Measurements from ENCODE around the gene GHDC.
"Not testable (repeated sequence)": the region's sequence is repeated elsewhere in the genome, so short reads cannot be mapped to it uniquely, and the experiment has no call there.

The GHDC gene

DNA sequence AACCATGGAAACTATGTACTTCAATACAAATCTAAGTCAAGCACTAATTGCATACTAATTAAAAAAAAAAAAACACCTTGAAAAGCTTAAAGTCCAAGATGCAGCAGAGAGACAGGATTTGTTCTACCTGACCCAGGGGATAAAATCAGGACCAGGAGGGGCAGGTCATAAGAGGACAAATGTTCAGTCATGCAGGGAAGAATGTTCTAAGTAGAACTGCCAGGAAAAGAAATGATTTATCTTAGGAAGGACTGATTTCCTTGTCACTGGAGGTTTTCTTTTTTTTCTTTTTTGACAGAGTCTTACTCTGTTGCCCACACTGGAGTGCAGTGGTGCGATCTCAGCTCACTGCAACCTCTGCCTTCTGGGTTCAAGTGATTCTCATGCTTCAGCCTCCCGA is 9.1 kb upstream of the GHDC start:
- no peak for DNase-seq (ENCODE audit: extremely low read depth in 1 of 2, low read depth in 1 of 2)

DNA sequence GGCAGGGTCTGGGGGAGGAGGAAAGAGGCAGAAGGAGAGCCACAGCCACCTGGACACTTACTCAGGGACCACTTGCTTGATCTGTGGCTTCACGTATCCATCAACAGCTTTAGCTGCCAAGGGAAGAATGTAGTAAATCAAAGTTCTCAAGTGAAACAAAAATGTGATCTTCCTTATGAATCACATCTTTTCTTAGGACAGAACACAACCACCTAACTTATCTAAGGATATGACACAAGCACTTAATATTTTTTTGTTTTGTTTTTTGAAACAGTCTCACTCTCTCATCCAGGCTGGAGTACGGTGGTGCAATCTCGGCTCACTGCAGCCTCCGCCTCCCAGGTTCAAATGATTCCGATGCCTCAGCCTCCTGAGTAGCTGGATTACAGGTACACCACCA is 8.4 kb upstream of the GHDC start:
- no peak for DNase-seq (ENCODE audit: extremely low read depth in 1 of 2, low read depth in 1 of 2)

DNA sequence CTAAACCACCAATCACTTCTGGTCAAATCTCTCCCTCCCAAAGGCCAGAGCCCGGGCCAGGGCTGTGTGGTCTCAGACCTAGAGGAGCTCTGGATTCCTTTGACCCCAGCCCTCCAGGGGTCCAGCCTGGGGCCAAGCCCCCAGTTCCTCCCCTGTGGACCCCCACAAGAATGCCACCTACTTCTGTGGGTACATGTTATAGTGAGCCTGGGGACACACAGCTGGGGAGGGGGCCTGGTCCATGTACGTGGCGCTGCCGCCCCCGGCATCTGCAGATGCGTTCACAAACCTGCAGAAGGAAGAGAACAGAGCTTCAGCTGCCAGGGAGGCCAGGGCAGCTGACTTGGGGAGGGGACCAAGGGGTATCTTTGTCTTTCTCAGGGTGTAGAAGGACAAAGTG is 7.9 kb upstream of the GHDC start:
- DNase-seq (ENCODE audit: extremely low read depth in 1 of 2, low read depth in 1 of 2): no peak

DNA sequence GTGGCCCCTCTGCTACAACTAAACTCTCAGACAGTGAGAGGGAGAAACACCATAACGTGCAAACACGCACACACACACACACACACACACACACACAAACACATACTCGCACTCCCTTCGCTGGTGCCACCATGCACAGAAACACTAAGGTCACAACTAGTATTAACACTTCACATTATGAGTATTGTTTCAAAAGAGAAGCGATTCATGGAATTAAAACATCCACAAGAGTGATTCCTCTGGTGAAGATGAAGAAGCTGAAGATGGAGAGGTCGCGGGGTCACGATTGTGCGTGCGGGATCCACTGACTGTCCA is 7.1 kb upstream of the GHDC start:
- DNase-seq (ENCODE audit: extremely low read depth in 1 of 2, low read depth in 1 of 2): no peak

DNA sequence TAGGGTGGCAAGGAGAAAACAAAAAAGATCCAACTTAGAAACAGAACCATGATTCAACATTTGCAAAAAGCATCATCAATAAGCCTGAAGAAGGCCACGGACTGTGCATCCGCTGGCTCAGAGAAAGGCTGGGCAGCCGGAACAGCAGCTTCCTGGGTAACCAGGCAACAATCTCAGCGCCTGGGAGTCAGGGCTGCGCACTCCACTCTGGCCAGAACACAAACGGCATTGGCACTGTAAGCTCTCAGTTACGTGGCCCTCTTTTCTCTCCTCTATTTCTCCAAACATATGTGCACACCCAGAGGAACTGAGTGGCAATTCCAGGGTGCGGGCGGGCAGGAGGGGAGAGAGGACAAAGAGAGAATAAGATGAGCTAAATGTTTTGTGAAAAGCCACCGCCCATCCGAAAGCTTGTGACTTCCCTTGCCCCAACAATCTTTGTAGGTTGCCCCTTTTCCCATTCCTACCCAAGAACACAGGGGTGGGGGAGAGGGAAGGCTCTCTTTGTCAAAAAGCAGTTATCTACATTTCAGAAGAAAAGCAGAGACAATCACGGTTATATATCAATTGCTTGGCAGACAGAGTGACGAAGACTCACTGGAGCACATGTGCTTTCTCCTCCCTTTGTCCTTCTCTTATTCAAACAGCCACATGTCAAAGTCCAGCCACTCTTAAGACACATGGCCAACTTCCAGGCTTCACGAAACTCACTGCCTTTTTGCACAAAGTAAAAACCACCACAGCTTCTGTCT is 6.6 kb upstream of the GHDC start:
- DNase-seq (ENCODE audit: extremely low read depth in 1 of 2, low read depth in 1 of 2): no peak

DNA sequence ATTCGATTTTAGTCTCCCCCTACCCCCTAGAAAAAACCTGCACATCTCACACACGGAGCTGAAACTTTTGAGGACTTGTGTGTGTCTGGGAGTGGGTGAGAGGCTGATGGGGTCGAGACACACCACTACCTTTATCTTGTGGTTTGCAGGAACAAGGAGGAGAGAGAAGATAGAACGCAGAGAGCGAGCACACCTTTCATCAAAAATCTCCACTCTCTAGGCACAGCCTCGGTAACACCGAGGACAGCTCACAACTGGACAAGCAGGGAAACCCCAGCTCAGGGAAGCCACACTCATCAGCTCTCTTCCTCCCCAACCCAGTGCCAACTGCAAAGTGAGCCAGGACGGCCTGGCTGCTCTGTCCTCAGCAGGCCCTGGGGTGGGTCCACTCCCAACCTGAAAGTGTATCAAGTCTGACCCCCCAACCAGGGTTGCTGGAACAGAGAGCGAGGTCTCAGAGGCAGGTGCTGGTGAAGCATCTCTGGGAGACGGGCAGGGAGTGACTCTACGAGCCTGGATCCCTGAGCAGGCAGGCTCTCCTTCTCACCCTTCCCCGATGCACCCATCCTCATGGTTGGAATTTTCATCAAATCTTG is 5.2 kb upstream of the GHDC start:
- no peak for DNase-seq (ENCODE audit: extremely low read depth in 1 of 2, low read depth in 1 of 2)

DNA sequence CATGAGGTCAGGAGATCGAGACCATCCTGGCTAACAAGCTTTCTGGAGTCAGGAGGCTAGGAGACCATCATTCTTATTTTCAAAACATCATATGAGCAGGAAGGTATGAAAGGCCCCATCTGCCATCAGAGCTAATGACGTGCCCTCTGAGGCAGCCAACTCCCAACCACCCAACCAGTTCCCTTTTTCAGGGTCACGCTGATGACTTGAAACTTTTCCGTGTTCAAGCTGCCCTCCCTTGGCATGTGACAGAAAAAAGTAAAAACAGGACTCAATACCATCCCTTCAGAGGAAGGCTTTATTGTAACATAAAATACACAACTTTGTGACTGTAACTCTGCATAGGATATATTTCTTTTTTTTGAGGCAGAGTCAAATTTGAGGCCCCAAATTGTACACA is 4.6 kb upstream of the GHDC start:
- DNase-seq (ENCODE audit: extremely low read depth in 1 of 2, low read depth in 1 of 2): no peak

DNA sequence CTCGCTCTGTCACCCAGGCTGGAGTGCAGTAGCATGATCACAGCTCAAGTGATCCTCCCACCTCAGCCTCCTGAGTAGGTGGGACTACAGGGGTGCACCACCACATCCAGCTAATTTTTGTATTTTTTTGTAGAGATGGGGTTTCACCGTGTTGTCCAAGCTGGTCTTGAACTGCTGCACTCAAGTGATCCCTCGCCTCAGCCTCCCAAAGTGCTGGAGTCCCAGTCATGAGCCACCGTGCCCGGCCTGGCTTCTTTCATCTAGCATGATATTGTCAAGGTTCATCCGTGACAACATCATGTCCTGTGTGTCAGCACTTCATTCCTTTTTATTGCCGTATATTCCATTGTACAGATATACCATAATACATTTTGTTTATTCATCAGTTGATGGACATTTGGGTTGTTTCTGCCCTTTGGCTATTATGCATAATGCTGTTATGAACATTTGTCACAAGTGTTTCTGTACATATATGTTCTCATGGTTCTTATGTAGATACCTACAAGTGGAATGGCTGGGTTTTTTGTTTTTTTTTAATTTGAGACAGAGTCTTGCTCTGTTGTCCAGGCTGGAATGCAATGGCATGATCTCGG is 3.4 kb upstream of the GHDC start:
- no peak for DNase-seq (ENCODE audit: extremely low read depth in 1 of 2, low read depth in 1 of 2)

DNA sequence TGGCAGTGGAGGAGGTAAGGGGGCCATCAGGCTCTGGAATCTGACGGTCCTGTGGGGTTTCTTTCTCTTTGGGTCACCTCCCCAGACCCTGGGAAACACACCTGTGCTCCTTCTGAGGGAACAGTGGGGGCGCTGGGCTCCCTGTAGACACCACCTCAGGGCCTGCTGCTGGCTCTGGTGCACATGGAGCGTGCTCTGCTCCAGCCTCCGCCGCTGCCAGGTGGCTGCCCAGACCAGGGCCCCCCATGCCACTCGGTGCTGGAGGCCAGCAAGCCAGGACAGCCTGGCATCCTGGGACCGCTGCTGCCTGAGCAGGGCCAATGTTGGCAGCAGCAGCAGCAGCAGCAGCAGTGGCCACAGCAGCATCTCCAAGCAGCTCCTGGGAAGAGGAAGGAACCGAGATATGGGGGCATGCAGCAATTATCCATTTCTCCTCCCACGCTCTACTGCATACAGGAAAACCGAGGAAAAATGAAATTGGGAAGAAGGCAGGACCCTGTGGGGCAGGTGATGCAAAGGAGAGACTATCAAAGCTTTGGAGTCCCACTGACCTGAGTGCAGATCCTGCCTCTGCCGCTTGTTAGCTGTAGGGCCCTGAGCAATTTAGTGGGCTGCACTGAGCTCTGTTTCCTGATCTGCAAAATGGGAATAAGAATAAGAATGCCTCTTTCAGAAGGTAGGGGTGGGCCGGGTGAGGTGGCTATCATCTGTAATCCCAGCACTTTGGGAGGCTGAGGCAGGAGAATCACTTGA is 902 bp downstream of the GHDC start:
- no peak for DNase-seq (ENCODE audit: extremely low read depth in 1 of 2, low read depth in 1 of 2)

DNA sequence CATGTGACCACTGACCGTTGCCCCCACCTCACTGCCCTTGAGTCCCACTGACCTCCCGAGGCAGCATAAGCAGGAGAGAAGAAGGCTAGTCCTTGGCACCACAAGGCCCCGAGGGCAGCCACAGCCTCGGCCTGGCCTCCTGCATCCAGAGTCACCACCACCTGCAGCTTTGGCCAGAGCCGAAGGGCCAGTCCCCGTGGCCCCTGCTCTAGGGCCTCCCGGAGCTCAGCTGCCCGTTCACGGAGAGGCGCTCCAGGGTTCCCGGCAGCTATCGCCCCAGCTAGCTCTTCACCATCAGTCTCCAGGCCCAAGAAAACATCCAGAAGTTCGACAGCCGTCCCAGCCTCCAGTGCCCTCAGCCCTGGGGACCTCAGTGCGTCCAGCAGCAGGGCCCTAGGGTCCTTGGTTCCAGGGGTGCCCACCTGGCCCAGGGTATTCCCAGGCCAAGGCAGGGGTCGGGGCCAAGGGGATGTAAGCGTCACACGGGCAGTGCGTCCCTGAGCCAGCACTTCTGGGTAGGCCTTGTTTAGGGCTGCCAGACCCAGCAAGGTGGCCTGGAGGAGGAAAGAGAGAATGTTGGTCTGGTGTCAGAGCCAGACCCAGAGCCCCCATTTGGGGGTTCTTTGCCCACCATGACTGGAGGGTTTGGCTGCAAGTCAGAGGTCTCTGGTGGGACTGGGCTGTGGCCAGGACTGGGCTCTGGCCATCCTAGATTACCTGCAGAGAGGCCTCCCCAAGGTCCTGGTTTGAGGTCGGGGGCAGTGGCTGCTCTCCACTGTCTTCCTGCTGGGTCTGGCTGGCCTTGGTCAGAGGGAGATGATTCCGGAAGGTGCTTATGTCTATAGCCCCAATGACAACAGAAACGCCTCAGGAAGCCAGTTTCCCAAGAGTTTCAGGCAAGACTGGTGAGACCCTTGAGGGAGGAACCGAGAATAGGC is 1.8 kb downstream of the GHDC start:
- no peak for DNase-seq (ENCODE audit: extremely low read depth in 1 of 2, low read depth in 1 of 2)

DNA sequence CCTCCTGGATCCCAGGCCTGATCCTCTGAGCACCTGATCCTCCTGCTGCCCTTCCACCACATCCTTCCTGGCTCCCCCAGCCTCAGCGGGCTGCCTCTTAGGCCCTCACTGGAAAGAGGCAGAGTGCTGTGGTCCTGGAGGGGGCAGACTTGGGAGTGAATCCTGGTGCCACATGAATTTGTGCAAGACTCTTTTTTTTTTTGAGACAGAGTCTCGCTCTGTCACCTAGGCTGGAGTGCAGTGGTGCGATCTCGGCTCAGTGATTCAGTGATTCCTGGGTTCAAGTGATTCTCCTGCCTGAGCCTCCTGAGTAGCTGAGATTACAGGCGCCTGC is 3.1 kb downstream of the GHDC start:
- no peak for DNase-seq (ENCODE audit: extremely low read depth in 1 of 2, low read depth in 1 of 2)

DNA sequence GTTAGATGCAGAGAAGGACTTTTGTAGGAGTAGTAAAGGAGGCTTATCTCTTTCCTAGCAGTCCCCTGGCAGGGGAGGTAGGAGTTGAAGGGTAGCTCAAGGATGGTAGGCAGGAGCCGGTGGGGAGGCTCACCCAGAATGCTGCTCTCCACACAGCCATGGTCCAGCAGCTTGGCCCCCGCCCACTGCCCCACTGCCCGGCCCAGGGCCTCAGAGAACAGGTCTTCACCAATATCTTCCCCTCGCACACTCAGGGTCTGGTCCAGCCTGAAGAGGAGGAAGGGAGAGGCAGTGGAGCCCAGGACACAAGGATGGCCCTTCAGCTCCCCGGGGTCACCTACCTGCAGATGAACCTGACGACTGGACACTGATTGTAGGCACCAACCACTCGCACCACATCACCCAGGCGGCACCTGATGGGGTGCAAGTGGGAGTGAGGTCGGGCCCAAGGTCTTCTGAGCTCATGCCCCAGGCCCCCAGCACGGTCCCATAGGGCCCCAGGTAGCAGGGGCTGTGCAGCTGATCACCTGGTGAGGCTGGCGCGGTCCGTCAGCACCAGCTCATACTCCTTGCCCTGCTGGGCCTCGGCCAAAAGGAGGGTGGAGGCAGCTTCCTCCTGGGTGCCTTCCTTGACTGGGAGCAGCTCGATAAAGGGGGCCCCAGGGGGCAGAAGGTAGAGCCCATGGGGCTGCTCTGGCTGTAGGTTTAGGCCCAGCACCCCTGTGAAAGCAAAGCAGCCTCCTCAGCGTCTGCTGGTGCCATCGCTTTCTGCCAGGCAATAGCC is 3.6 kb downstream of the GHDC start:
- DNase-seq (ENCODE audit: extremely low read depth in 1 of 2, low read depth in 1 of 2): no peak

DNA sequence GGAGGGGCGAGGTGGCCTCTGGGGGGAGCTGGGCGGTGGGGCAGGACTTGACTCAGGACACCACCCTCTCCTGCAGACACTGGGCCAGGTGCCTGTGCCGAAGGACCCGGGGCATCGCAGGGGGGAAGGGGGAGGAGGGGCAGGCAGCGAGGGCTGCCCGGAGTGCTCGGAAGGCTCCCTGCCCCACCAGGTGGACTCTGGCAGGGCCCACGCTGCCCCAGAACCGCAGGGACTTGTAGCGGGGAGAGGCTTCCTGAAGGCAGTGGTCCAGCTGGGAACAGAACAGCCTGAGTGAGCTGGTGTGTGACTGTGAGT is 4.7 kb downstream of the GHDC start:
- no peak for DNase-seq (ENCODE audit: extremely low read depth in 1 of 2, low read depth in 1 of 2)

DNA sequence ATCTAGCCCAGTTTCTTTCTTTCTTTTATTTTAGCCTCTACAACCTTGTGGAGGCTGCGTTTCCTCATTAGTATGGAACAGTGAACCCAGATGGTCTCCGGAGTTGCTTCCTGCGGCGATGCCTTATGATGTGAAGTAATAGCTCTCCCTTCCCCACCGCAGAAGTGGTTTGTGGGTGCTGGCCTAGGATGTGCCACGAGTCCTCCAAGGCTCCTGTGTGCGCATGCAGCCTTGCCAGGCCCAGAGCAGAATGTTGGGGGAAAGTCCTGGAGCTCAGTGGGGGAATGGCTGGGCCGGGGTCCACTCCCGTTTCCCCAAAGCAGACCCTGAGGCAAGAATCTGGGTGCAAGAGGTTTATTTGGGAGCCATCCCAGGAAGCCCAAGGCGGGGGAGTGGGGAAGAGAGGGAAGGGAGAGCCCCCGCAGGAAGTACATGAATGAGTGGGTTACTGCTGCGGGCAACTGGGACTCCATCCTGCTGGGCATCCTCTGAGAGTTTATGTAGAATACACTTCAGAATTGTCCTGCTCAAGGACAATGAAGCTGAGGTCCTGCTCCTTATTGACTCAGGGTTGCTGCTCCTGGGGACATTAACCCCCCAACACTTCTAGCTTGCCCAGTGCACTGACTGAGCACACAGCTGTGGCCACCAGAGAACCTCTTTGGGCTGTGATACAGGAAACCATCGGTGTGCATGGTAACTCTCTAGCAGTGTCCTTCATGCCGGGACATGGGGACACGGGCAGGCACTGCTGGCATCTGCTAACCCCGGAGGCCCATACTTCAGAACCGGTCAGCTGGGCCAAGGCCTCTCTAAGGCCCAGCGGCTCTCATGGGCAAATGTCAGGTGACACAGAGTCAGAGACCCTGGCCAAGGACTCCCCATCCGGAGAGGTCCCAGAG is 5.3 kb downstream of the GHDC start:
- no peak for DNase-seq (ENCODE audit: extremely low read depth in 1 of 2, low read depth in 1 of 2)

DNA sequence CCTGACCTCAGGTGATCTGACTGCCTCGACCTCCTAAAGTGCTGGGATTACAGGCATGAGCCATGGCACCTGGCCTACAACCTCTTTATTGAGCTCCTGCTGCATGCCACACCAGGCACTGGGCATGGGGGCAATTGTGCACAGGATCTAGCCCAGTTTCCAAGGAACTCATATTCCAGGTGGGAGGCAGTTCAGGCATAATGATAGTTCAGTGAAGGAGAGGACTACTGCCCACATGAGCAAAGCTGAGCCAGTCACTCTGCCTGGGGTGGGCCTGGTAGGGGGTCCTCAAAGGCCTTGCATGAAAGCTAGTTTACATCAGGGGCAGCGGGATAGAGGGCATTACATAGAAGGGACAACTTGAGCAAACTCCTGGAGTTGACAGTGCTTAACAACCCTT is 6.5 kb downstream of the GHDC start:
- no peak for DNase-seq (ENCODE audit: extremely low read depth in 1 of 2, low read depth in 1 of 2)

DNA sequence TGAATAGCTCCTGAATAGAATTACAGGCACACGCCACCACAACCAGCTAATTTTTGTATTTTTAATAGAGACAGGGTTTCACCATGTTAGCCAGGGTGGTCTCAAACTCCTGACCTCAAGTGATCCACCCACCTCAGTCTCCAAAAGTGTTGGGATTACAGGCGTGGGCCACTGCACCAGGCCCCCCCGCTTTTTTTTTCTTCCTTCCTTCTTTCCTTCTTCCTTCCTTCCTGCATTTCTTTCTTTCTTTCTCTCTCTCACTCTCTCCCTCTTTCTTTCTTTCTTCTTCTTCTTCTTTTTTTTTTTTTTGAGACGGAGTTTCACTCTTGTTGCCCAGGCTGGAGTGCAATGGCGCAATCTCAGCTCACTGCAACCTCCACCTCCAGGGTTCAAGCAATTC is 8.1 kb downstream of the GHDC start:
- DNase-seq (ENCODE audit: extremely low read depth in 1 of 2, low read depth in 1 of 2): not testable (repeated sequence)

DNA sequence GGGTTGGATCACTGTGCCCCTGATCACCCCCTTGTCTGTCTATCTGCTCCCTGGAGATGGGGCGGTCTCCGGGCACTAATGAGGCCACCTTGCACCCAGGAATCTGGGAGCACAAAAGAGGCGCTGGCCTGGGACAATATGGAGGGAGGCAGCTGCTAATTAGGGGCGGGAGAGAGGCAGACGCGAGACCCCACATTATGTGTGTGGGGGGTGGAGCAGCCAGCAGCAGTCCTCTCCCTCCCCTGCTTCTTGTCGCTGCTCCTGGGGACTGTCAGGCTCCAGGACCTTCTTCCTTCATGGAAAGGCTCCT is 8.7 kb downstream of the GHDC start:
- no peak for DNase-seq (ENCODE audit: extremely low read depth in 1 of 2, low read depth in 1 of 2)

DNA sequence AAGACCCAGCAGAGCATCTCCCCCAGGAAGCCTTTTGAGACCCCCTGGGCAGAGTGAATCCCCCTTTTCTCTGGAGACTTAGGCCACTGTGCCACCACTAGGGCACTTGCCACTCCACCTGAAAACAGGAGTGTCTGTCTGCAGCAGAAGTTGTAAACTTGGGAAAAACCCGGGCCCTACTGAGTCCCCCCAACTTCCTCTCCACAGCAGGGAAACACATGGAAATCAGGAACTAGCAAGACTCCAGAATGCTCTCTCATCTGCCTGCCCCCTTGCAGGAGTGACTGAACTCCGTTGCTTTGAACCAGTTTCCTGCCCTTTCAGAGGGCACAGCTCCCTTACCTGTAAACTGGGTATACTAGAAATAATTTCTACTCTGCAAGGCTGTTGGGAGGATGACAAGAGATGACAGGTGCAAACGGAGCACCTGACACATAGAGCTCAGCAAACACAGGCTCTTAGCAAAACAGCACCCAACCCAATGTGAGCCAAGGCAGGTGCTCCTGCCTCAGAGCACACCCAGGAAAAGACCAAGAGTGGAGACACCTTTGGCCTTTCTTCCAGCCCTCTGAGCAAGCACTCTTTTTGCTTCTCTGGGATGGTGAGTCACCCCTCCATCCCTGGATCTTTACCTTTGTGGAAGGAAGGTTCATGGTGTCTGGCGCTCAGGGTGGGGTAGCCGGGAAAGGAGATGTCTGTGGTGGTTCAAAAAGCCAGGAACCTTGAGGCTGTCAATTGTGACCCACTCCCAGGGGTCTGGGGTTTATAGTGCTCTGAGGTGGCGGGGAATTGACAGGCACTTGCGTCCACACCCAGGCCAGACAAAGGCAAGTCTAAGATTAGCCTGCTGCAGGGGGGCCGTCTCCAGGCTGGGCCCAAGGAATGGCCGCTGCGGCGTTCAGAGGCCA is 9.3 kb downstream of the GHDC start, which contains the start of gene HCRT:
Gene HCRT, minus strand, starts transcription at position 740 of the 908 bp plus-strand sequence. Its CDS starts 87 bp downstream, at position 653.
- DNase-seq (ENCODE audit: extremely low read depth in 1 of 2, low read depth in 1 of 2): no peak
